GM18858 (cell line): Measurements from ENCODE around the gene SYT10.
"Not testable (repeated sequence)": the region's sequence is repeated elsewhere in the genome, so short reads cannot be mapped to it uniquely, and the experiment has no call there.

Experiments used
- ATAC-seq: cut with Tn5 transposase; IDR thresholded peaks from one replicate; pipeline ENCODE4 v1.9.1; 2021; ENCODE audit not compliant: unreplicated experiment

Gene SYT10

GRCh38 chr12:33357181-33357580 is 82.4 kb downstream of the SYT10 start:
- no peak for ATAC-seq

DNA sequence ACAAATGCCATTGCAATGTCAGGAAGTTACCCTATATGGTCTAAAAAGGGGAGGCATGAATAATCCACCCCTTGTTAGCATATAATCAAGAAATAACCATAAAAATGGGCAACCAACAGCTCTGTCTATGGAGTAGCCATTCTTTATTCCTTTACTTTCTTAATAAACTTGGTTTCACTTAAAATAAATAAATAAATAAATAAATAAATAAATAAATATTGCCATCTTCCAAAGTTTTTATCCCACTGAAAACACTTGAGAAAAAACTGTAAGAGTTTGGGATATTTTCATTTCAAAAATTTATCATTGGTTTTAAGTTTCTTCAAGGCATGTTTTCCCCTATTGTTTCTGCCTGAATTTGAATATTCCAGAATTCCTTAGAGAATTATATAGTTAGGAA is 89.8 kb downstream of the SYT10 start:
- no peak for ATAC-seq

GRCh38 chr12:33331961-33332398 is 107.6 kb downstream of the SYT10 start:
- ATAC-seq = not testable (repeated sequence)

- ATAC-seq = no peak
Measured at GRCh38 chr12:33330940-33331339, 108.7 kb downstream of the SYT10 start.
